GM19395 (cell line): Measurements from ENCODE around the gene MAPK6.
"Not testable (repeated sequence)": the region's sequence is repeated elsewhere in the genome, so short reads cannot be mapped to it uniquely, and the experiment has no call there.

Experiments
- ATAC-seq: cut with Tn5 transposase; IDR thresholded peaks from one replicate; pipeline ENCODE4 v1.9.1; 2021; ENCODE audit warnings: mild to moderate bottlenecking, moderate library complexity; ENCODE audit not compliant: unreplicated experiment

The MAPK6 gene

DNA sequence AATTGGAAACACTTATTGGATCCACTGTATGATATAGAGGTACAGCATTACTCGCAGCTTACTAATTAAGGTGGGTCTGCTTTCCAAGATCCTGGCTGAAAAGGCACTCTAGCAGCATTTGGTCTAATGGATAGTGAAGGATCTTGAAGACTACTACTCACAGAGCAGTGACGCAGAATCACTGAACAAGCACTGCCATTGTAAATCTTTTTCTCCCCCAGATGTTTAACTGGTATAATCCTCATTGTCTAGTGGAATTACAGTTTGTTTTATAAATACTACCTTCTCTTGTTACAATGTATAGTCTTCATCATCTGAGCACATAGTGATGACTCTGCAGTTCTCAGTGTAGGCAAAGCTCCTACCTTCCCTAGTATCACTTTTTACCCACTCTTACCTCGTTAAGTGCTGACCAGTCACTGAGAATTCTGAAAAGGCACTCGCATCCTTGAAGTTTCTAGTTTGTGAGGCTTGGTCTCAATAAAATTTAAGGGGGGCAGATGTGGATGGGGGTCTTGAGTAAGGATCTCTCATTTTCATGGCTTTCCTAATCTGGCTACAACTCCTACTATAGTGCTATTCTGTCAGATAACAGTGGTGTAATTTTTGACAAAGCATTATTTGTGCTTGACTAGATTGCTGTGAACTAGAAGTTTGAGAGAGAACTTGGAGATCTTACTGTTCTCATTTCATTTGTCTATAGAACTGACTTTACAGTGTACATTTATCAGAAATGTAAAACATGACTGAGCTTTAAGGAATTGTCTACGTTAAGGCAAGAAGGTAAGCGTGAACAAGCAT lies 23.2 kb downstream of the MAPK6 start:
- ATAC-seq, result no peak

DNA sequence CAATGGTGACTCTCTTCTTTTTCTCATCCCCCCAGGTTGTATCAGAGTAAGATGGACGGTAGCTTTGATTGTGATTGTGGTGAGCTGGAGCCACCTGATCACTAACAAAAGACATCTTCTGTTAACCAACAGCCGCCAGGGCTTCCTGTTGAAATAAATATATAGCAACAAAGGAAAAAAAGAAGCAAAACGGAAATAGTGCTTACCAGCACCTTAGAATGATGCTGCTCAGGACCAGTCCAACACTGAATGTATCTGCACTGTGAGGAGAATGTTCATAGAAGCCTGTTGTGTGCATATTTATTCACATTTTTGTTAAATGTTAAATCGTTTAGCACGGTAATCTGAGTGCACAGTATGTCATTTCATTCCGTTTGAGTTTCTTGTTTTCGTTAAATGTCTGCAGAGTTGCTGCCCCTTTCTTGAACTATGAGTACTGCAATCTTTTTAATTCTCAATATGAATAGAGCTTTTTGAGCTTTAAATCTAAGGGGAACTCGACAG lies 26.8 kb downstream of the MAPK6 start:
- ATAC-seq, result not testable (repeated sequence)

DNA sequence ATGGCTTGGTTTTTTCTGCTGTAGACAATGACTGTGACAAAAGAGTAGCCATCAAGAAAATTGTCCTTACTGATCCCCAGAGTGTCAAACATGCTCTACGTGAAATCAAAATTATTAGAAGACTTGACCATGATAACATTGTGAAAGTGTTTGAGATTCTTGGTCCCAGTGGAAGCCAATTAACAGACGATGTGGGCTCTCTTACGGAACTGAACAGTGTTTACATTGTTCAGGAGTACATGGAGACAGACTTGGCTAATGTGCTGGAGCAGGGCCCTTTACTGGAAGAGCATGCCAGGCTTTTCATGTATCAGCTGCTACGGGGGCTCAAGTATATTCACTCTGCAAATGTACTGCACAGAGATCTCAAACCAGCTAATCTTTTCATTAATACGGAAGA lies 27.5 kb downstream of the MAPK6 start:
- not testable (repeated sequence) for ATAC-seq

DNA sequence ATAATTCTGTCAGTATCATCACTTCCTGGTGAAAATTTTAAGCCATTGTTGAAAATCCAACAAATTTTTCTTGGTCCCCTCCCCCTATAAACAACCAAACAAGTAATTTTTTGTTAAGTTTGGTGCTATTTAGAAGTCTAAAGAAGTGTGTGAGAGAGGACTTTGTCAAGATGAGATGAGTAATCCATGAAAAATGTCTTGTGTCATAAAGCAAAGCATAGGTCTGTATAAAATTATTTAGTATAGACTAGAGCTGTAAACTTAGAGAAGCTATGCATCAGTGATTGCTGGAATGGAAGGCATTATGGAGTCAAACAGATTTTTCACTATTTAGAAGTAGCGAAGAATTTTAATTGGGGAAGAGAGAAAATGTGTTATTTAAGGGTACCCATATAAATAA lies 31.4 kb downstream of the MAPK6 start:
- ATAC-seq, result no peak

DNA sequence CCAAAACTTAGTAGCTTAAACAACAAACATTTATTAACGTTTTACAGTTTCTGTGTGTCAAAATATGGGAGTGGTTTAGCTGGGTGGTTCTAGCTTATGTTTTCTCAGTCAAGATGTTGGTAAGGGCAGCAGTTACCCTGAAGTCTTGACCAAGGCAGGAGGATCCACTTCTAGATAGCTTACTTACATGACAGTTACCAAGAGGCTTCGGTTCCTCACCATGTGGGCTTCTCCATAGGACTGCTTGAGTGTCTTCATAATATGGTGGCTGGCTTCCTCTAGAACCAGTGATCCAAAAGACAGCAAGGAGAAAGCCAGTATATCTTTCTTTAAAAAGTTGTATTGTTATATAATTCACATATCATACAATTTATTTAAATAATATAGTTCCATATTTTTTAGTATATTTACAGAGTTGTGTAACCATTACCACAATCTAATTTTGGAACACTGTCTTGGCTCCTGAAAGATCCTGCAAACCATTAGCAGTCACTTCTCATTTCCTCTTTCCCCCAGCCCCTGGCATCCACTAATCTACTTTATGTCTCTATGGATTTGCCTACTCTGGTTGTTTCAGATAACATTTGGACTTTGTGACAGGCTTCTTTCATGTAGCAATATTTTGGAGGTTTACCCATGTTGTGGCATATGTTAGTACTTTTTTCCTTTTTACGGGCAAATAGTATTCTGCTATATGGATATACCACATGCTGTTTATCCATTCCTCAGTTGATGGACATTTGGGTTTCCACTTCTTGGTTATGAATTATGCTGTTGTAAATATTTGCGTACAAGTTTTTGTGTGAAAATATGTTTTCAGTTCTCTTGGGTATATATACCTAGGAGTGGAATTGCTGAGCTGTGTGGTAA lies 33.3 kb downstream of the MAPK6 start:
- ATAC-seq, result no peak

DNA sequence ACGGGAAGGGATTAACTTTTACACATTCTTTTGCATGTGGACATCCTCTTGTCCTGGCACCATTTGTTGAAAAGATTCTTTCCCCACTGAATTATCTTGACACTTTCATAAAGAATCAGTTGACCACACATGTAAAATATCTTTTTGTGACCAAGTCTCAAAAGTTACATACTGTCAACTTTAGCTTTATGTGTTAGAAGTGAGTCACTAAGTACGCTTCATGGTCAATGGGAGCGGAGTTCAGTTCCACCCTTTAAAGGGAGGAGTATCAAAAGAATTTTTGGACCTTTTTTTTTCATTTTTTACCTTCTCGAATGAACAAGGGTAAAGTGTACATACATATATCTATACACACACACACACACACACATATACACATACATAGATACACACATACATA lies 35.4 kb downstream of the MAPK6 start:
- no peak for ATAC-seq

DNA sequence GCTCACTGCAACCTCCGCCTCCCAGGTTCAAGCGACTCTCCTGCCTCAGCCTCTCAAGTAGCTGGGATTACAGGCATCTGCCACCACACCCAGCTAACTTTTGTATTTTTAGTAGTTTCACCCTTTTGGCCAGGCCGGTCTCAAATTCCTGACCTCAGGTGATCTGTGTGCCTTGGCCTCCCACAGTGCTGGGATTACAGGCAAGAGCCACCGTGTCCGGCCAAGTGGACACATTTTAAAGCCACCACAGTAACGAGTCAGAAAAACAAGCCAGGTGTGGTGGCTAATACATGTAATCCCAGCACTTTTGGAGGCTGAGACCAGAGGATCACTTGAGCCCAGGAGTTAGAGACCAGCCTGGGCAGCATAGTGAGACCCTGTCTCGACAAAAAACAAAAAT lies 35.8 kb downstream of the MAPK6 start:
- not testable (repeated sequence) for ATAC-seq

DNA sequence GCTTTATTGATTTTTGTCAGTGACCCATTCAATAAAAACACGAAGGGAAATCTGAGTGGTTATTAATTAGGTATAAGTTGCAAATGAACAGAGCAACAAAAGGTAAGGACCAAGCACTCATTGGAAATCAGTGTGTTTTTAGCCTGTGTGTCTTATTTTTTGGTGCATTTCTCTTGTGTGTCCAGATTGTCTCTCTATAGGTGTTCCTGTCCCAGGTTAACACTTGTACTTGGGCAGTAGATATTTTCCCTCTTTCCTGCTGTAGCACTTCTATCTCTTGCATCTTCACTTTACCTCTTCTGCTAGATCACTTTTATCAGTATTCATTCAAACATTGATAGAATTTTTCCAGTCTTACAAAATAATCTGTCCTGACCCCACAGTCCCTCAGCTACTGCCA lies 37.0 kb downstream of the MAPK6 start:
- ATAC-seq, result no peak

DNA sequence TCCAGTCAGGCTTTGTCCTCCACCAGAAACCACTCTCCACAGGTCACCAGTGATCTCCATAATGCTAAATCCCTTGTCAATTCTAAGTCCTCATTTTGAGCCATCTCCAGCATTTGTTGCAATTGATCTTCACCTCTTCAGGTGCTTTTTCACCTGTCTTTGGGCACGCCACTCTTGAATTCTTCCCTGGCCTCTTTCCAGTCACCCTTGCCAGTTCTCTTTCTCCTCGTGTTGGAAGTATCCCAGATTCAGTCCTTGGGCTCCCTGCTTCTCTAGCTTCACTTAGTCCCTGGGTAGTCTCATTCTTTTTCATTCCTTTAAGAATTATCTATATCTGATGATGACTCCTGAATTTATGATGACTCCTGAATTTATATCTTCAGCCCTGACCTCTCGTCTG lies 37.5 kb downstream of the MAPK6 start:
- ATAC-seq, result no peak

DNA sequence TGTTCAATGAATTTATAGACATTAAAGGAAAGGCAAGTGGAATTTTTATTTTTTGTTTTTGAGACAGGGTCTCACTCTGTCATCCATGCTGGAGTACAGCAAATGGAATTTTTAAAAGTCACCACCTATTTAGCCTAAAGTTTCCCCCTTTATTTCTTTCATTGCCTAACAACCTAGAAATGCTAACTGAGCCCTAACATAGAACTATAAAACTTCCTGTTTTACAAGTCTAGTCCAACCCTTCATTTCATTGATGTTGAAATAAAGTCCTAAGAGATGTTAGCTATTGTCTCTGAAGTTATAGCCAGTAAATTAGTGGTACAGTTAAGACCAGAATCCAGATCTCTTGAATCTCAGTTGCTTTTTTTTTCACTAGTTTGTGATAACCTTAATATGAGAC lies 39.0 kb downstream of the MAPK6 start:
- no peak for ATAC-seq

DNA sequence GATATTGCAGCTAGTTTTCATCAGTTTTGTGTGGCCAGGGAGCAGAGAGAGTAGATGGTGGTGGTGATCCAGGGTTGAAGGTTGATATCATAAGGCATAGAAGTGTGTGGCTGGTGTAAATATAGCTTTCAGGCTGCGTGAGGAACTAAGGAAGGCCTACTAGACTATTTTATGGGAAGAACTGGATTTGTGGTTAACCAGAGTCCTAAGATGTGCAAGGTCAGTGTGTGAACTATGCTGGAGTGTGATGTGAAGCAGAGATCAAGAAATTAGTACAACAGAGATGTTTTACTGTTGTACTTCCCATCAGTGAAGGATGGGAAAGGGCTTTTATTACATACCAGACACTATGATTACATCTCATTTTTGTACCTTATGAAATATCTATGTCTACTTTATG lies 41.5 kb downstream of the MAPK6 start:
- ATAC-seq, result no peak

DNA sequence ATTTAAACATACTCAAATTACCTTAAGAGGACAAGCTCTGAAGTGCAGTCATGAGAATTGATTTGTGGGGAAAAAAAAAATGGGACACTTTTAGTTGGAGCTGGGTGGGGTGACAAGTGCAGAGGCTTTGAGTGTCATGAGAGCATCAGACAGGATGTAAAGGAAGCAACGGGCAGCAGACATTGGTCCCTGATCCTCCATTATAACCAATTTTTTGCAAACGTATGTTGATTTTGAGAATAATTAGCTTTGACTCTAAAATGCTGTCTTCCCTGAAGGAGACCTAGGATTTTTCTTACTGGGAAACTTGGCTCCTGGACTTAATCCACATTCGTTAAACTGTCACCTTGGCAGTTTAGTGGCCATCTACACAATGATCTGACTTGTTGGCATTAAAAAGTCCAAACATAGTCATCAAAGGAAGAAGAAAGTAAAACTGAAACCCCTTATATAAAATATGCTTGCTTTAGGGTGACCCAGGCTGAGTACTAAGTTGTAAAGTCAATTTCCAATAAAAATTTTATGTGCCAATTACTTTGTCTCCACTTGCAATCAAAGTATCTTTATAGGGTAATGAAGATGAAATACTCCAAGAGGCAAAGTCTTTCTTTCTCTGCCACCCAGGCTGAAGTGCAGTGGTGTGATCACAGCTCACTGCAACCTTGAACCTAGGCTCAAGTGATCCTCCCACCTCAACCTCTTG lies 48.0 kb downstream of the MAPK6 start:
- ATAC-seq, result no peak

DNA sequence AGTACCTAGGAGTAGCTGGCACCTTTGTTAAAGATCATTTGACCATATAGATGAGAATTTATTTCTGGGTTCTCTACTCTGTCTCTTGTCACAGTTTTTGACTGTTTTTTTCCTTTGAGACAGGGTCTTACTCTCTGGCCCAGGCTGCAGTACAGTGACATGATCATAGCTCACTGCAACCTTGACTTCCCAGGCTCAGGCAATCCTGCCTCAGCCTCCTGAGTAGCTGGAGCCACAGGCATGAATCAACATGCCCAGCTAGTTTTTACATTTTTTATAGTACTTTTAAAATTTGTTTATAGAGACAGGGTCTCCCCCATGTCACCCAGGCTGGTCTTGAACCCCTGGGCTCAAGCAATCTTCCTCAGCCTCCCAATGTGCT lies 48.5 kb downstream of the MAPK6 start:
- no peak for ATAC-seq

DNA sequence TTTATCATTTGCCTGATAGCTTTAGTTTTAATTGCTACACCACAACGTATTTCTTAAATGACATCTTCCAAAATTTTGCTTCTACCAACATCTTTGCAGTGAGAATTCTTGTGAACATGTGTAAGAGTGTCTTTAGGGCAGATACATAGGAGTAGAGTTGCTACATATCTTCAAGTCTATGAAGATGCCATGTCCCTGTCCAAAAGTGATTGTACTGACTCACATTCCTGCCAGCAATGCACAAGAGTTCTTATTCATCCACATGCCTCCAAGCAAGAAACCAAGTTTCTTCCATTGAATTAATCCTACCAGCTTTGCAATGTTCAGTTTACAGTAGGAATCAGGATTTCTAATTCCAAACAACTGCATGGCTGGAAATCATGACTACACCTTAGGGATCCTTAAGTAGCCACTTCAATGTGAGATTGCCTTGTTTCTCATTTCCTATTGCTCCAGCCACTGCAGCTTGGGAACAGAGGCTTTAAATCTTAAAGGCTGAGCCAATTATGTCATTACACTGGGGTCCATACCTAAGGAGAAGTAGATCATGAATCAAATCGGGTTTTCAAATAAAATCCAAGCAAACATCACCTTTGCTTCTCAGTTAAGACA lies 49.1 kb downstream of the MAPK6 start:
- ATAC-seq, result no peak

DNA sequence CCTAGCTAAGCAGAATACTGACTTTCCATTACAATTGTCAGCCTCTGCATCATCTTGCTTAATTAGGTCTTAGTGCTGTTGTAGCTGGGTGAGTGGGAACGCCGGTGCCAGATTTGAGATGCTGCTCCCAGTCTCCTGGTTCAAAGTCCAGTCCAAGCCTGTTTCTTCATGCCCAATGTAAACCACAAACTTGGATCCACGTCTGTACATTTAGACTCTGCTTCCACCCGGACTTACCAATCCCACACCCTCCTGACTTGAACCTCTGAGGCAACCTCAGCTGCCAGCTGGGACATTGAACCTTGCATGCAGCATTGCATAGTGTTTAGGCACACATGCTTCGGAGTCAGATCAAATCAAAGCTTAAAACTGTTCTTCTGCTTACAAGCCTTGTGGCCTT lies 50.5 kb downstream of the MAPK6 start:
- ATAC-seq, result no peak

DNA sequence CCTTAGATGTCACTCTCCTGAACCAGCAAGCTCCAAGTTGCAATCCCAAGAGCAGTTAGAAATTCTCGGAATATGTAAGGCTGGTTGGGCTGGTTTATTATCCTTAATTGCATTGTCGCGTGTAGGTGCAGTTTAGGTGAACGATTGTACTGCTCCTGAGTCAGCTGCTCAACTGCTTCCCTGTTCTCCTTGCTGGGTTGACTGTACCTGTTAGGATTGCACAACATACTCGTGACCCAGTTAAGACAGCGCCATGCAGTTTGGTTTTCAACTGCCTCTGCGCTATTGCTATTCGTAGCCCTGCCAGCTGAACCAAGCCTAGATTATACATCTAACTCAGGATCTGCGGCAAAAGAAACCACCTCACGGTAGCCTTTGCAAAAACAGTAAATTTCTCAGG lies 52.6 kb downstream of the MAPK6 start:
- ATAC-seq, result no peak

DNA sequence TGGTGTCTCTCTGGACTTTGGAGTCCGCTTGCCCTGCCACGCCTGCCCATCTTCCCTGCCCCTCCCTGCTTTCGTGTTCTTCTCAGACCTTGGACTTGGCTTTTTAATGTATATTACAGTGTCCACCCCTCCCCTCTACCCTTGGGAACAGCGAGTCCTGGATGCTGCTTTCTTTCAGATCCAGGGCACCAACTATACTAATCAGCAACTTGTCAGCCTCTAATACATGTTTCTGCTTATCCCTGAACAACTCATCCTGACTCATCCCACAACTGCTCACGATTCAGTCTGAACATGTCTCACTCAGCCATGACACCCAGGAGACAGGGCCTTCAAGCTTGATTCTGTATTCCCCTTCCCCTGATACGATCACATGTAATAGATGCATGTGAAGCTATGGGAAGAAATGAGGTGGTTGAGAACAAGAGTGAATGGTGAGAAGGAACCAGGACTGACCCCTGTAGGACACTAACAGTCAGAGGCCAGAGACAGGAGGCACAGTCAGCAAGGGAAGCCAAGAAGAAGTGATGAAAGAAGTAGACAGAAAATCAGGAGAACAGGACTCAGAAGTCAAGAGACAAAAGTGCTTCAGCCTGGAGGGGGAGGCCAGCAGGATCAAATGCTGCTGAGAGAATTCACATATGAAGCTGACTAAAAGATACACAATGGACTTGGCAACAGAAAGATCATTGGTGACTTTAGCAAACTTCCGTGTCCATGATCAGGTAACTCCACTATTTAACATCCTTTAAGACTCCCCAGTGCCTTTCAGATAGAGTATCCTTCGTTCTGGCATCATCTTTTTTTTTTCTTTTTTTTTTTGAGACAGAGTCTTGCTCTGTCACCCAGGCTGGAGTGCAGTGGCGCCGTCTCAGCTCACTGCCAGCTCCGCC lies 58.1 kb downstream of the MAPK6 start:
- ATAC-seq, result no peak

DNA sequence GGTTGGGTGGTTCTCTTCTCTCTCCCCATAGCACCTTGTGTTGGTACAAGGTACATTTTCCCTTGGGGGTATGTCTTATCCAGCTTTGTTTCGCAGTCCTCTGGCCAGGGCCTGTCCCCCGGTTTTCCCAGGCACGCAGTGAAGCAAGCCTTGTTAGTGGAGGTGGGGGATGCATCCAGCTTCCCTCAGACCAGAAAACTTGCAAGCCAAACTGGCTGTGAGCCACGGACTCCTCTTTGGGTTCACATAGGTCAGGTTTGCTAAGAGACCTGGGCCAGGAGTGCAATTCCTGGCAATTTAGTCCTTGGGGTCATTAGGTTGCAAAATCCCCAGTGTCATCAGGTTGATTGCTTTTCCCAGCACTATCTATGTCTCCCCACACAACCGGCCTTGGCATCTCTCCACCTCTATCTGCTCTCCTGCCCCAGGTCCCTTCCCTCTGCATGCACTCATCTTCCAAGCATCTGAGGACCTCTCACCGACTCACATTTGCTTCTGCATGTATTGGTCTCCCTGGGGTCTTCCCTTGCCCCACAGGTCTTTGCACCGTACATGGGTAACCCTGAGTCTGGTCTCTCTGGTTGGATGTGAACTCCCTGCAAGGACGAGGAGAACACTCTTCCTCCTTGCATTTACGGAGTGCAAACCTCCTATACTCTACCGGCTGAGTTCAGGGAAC lies 59.3 kb downstream of the MAPK6 start:
- no peak for ATAC-seq

DNA sequence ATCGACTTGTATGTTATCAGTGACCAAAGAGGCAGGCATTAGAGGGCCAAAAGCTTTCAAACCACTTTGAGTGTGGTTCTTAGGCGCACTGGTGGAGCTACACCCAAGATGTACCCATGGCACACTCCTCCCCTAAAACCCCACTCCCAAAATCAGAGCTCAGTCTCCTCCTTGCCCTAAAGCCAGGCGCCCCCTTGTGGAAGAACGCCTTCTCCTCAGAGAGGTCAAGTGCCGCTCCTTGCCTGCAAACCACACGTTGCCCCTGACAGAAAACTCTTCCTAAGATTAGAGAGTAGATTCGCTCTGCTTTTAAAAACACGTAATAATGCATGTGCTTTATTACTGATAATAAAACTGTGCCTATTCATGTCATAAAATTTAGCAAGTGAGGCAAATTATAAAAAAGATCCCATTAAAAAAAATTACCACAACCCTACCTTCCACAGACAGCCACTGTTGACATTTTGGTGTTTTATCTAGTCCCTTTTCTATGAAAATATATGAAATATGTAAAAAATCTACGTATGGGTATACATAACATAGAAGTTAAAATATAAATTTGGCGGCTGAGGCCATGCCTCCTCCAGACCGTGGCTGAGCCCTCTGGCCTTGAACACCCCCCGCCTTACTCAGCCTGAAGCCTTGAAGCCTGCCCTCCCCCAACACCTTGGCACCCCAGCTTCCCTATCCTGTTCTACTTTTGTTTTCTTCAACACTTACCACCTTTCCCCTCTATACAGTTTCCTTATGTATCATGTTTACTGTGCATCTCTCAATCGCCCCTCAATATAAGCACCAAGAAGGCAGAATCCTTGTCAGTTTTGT lies 60.1 kb downstream of the MAPK6 start:
- ATAC-seq, result no peak
